GM21576 (cell line): ENCODE results near the gene SEC16A.

Source experiments
- ATAC-seq: cut with Tn5 transposase; IDR thresholded peaks from one replicate; pipeline ENCODE4 v1.9.1; 2021; ENCODE audit warnings: mild to moderate bottlenecking, moderate library complexity; ENCODE audit not compliant: unreplicated experiment

SEC16A gene

DNA sequence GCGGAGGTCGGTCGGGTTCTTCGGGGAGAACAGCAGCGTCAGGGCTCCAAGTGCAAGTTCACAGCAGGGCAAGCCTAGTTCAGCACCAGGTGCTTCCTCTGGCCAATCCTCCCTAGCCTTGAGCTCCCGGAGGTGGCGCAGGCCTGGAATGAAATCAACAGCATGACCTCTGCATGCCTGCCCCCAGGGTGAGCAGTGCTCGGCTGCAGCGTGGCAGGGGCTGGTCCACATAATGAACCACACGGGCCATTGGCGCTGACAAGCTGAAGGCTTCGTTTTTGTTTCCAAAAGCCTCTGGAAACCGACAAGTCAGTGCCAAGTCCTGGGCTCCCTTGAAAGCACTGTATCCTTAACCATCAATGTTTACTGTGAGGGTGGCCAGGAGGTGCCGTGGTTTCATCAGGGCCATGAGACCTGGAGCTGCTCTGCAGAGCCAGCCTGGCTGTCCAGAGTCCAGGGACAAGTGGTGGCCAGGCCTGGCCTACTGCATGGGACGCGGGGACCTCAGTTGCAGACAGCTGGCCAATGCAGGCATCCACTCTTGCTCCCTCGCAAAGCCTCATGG, 41.1 kb downstream of the SEC16A start:
- no peak for ATAC-seq

DNA sequence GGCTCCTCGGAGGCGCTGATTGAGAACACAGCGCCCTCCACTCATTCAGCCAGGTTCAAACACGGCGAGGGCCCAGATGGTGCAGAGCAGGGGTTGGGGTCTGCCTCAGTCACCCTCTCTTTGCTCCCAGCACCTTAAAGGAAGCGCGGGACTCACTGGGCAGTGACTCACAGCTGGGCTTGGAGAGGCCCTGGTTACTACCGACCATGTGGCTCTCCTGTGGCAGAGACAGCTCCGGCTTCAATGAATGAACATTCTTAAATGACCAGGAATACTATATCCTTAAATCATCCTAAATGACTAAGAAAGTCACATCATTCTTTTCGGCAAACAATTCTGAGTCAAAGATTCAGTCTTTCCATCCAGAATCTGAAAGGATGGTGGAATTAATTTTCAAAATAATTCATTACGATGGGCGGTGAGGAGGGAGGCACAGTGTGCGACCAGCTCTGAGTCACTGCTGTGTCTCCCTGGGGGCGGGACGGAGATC, 41.6 kb downstream of the SEC16A start:
- no peak for ATAC-seq

DNA sequence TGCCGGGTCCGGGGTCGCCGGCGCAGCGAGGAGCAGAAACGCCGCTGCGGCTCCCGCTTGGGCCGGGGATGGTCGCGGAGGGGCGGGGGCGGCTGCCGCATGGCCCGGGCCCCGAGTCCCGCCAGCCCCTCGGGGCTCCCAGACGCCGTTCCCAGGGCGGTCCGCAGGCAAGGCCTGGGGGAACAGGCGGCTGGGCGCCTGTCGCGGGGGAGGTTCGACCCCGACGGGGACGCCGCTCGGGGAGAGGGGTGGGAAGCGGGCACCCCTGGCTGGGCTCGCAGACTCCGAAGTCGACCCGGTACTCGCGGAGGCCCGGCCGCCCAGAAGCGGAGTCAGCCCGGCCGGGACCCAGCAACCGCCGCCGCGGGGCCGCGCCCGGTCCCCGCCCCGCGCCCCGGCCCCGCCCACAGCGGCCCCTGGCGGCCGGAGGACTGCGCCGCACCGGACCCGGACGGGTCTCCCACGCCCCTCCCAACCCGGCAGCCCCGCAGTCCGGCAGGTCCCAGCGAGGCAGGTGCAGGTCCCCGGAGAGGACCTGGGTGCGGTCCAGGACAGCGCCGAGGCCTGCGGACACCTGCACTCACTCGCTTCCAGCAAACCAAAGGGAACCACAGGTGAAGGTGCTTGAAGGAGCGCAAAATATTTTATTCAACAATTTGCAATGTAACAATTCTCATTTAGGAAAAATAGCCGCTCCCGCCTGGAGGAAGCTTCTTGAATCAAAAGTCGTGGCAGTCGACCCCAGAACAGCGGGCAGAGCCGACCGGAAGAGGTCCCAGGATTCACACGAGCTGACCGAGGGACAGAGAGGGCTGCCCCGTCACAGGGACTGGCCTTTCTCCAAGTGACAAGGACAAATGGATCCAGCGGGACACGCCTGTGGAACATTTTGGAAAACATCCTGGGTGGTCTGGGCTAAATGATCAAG, 43.1 kb downstream of the SEC16A start, which contains the start of gene INPP5E:
Gene INPP5E, minus strand, starts transcription at position 365 of the 928 bp plus-strand sequence. CDS start 426 bp downstream, outside the sequence.
- ATAC-seq, result peak; percentile 64

DNA sequence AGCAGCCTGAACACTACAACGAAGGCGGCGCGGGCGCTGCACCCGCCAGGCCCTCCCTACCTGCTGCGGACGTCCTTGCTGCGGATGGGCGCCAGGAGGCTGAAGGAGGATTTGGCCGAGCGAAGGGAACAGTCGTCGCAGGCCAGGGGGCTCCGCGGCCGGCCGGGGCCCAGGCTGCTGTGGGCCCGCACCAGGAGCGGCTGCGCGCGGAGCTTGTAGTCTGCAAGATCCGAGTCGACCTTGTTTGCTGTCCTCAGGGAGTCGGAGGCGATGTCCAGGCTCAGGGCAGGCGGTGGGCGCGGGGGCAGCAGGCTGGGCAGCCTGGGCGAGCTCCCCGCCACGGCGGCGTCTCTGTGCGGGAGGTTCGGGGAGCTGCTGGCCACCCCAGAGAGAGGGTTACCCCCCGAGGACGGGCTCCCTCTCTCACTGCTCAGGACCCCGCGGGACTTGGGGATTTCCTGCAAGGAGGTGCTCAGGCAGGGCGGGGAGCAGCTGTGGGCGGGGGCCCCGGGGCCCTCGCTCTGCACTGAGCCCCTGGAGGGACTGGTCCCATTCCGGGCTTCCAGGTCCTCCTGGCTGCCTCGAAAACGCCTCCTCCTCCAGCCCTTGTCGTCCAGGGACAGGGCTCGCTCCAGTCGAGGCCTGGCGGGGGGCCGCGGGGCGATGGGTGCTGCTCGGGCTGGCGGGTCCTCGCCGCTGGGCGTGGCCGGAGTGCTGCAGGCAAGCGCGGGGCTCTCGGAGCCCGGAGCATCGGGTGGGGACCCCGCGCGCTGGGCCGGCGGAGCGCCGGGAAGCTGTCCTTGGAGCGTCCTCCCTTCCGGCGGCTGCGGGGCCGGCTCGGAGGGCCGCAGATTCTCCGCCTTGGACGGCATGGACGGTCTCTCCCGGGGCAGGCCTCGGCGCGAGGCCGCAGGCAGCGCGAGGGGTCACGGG, 44.0 kb downstream of the SEC16A start:
- peak; percentile 38 for ATAC-seq

GRCh38 chr9:136437839-136438547, 44.8 kb downstream of the SEC16A start:
- ATAC-seq, result no peak

GRCh38 chr9:136437430-136437829, 45.4 kb downstream of the SEC16A start:
- ATAC-seq, result no peak

DNA sequence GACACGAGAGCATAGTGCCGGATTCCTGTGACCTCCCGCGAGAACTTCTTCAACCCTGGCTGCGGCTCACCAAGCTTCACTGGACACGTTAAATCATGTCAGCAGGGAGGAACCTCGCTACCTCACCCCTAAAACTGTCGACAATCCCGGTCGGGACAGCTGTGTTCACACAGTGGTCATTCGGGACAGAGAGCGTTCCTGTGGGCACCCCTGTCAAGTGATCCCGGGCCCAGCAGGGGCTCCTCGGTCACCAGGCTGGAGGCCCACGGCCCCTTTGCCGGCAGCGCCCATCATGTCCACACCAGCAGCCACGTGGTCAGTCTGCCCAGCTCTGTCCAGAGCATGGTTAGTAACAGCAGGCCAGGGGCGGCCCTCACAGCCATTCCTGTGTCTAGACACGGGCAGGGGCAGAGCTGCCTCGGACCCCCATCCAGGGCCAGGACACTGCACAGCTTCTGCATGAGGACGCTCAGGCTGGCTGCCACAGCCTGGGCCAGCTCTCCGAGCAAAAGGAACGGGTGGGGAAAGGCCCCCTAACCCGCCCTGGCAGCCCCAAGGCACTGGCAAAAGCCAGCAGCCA, 46.7 kb downstream of the SEC16A start:
- ATAC-seq, result no peak

- ATAC-seq, result no peak
These were observed 48.2 kb downstream of the SEC16A start for GRCh38 chr9:136434580-136435169.

DNA sequence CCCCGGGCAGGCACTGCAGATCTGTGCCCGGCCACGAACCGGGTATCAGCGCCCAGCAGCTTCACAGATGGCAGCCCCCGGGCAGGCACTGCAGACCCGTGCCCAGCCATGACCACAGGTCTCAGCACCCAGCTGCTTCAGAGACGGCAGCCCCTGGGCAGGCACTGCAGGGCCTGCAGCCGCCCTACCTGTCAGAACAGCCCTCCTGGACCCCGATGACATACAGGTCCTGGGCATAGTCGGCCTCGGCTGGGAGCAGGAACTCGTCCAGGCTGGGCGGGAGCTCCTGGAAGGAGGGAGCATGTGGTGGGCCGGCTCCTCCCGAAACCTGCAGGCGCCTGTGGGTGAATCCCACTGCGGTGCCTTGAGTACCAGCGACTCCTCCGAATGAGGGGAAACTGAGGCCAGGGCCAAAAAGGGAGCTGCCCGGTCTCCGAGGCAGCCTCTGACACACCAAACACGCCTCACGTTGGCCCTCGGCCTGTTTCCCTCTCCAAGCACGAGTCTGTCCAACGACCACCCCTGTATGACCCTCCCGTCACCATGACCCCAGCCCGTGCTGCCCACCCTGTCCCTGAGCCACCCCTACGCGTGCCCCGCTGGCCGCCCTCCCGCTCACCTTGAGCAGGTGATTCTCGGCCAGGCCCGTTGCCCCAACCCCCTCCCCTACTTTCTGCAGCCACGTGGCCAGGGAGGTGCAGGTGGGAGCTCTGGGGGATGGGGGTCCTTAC, 48.8 kb downstream of the SEC16A start:
- ATAC-seq, result no peak

DNA sequence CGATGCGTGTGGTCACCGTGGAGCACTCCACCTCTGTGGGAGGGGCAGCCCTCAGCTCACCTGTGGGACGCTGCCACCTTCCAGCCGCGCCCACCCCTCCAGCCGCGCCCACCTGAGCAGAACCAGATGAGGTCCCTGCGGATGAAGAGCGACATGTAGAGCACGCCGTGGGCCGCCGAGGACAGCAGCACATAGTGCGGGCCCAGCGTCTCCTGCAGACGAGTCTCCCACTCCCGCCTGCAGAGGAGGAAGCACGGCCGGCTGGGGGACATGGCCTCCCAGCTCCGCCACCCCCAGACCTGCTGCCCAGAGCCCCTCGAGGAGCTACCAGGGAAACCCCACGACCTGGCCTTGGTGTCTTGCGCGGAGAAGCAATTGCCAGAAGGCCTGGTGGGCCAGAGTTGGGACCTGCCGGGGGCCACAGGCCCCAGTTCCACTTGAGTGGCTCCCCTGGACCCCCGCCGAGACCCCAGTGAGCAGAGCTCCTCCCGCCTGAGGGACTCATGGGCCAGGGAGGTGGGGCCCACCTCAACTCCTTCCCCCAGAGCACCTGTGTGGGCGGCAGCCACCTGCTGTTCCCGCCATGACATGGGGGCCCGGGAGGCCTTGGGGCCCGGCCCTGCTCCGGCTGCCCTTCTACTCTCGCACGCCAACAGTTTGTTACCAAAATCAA, 49.7 kb downstream of the SEC16A start:
- ATAC-seq, result no peak

DNA sequence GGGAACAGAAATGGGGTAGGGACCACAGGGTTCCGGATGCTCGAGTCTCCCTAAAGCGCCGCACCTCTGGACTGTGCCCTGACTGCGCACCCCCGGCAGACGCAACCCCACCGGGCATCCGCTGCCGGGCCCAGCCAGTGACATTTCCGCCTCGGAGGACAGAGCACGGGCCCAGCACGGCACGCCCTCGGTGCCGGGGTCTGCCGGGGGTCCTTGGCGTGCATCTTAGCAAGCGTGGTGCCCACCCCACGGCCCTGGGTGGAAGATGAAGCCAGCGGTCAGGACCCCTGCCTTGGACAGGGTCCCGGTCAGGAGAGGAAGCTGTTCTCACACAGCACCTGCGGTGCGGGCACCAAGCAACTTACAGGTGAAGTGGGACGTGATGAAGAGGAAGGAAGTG, 50.2 kb downstream of the SEC16A start:
- ATAC-seq, result no peak

- no peak for ATAC-seq
These were observed 51.0 kb downstream of the SEC16A start for GRCh38 chr9:136431782-136432350.

GRCh38 chr9:136430588-136431234, 52.1 kb downstream of the SEC16A start:
- ATAC-seq, result no peak

GRCh38 chr9:136429683-136430491, 53.0 kb downstream of the SEC16A start:
- no peak for ATAC-seq

- ATAC-seq, result no peak
These were observed 53.7 kb downstream of the SEC16A start for GRCh38 chr9:136429075-136429628.

- ATAC-seq, result no peak
These were observed 56.1 kb downstream of the SEC16A start for GRCh38 chr9:136426787-136427186.
